ENCODE data around the gene PDCD7. TPM values are rescaled to one million over a fixed set of nuclear protein-coding genes. Genes with fewer than 3 reads are reported as not detected.
A peak's percentile ranks its signal among the peaks of the same experiment; 100 is the strongest.

PDCD7 gene
- total RNA-seq, 1 experiment from 2014 or later: 9.5 TPM

- Histone ChIP-seq H3F3A (ENCODE audit: low read length, unreplicated experiment) (no peaks in the 10 kb centered on the region), H3K27ac (ENCODE audit: low read length) (no peak overlapping the region), H3K4me1 (ENCODE audit: insufficient read depth, low read length) (no peaks in the 10 kb centered on the region), H3K9ac (ENCODE audit: low read length) (no peak overlapping the region), H3K9me3 (ENCODE audit: low read length) (no peaks in the 10 kb centered on the region), H3K36me3 (ENCODE audit: low read depth, low read length) (no peaks in the 10 kb centered on the region), H3K4me3 (ENCODE audit: low read length) (no peak overlapping the region), H3K4me2 (ENCODE audit: low read length) (no peak overlapping the region), H3K27me3 (ENCODE audit: low read length) (no peaks in the 10 kb centered on the region), H4K20me1 (ENCODE audit: low read length) (no peaks in the 10 kb centered on the region), H3K9me2 (replicated peaks; ENCODE audit: low read length) (no peaks in the 10 kb centered on the region), H3K79me2 (ENCODE audit: low read length) (no peaks in the 10 kb centered on the region), H2AFZ (ENCODE audit: low read length) (no peak overlapping the region)
- DNase-seq: peak; percentile 55
- ChIA-PET CTCF (no interaction called here), POLR2A (ENCODE audit: unreplicated experiment) (no interaction called here)
- peak; percentile 80 for ATAC-seq
- intact Hi-C loops (cut with micrococcal nuclease): loop anchor here (1.0 to 2.0 kb wide), 2 partner anchors 31 to 53 kb away; no protein-coding TSS in a partner anchor
- BruUV-seq (replicated peaks): no TSS peak
- TF ChIP-seq, protein P1, sequence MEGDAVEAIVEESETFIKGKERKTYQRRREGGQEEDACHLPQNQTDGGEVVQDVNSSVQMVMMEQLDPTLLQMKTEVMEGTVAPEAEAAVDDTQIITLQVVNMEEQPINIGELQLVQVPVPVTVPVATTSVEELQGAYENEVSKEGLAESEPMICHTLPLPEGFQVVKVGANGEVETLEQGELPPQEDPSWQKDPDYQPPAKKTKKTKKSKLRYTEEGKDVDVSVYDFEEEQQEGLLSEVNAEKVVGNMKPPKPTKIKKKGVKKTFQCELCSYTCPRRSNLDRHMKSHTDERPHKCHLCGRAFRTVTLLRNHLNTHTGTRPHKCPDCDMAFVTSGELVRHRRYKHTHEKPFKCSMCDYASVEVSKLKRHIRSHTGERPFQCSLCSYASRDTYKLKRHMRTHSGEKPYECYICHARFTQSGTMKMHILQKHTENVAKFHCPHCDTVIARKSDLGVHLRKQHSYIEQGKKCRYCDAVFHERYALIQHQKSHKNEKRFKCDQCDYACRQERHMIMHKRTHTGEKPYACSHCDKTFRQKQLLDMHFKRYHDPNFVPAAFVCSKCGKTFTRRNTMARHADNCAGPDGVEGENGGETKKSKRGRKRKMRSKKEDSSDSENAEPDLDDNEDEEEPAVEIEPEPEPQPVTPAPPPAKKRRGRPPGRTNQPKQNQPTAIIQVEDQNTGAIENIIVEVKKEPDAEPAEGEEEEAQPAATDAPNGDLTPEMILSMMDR (conservative IDR thresholded peaks at IDR 0.05; ENCODE audit: low read depth, low read length): peak; percentile 62
- no peak for TF ChIP-seq EZH2 (IDR thresholded peaks at IDR 0.05; ENCODE audit: low read length, unreplicated experiment)
These were observed 47.5 kb downstream of the PDCD7 start for GRCh38 chr15:65085990-65086679.

GRCh38 chr15:65085207-65085753 is 48.3 kb downstream of the PDCD7 start:
- Histone ChIP-seq H3K36me3 (ENCODE audit: low read depth, low read length) (no peaks in the 10 kb centered on the region), H3K27me3 (ENCODE audit: low read length) (no peaks in the 10 kb centered on the region), H3K27ac (ENCODE audit: low read length) (no peak overlapping the region), H3K9ac (ENCODE audit: low read length) (no peak overlapping the region), H4K20me1 (ENCODE audit: low read length) (no peaks in the 10 kb centered on the region), H3F3A (ENCODE audit: low read length, unreplicated experiment) (no peaks in the 10 kb centered on the region), H3K4me2 (ENCODE audit: low read length) (no peak overlapping the region), H3K9me3 (ENCODE audit: low read length) (no peaks in the 10 kb centered on the region), H3K79me2 (ENCODE audit: low read length) (no peaks in the 10 kb centered on the region), H3K9me2 (replicated peaks; ENCODE audit: low read length) (no peaks in the 10 kb centered on the region), H2AFZ (ENCODE audit: low read length) (no peak overlapping the region), H3K4me1 (ENCODE audit: insufficient read depth, low read length) (no peaks in the 10 kb centered on the region), H3K4me3 (ENCODE audit: low read length) (no peak overlapping the region)
- ChIA-PET CTCF (no interaction called here), POLR2A (ENCODE audit: unreplicated experiment) (no interaction called here)
- DNase-seq: no peak
- TF ChIP-seq, protein P1 (conservative IDR thresholded peaks at IDR 0.05; ENCODE audit: low read depth, low read length): no peak
- no peak for TF ChIP-seq EZH2 (IDR thresholded peaks at IDR 0.05; ENCODE audit: low read length, unreplicated experiment)
- TF ChIP-seq EZH2phosphoT487 (IDR thresholded peaks at IDR 0.05; ENCODE audit: borderline replicate concordance, low read length): no peak
- BruUV-seq (replicated peaks): no TSS peak
- intact Hi-C loops (cut with micrococcal nuclease): no loop called here
- ATAC-seq: no peak

DNA sequence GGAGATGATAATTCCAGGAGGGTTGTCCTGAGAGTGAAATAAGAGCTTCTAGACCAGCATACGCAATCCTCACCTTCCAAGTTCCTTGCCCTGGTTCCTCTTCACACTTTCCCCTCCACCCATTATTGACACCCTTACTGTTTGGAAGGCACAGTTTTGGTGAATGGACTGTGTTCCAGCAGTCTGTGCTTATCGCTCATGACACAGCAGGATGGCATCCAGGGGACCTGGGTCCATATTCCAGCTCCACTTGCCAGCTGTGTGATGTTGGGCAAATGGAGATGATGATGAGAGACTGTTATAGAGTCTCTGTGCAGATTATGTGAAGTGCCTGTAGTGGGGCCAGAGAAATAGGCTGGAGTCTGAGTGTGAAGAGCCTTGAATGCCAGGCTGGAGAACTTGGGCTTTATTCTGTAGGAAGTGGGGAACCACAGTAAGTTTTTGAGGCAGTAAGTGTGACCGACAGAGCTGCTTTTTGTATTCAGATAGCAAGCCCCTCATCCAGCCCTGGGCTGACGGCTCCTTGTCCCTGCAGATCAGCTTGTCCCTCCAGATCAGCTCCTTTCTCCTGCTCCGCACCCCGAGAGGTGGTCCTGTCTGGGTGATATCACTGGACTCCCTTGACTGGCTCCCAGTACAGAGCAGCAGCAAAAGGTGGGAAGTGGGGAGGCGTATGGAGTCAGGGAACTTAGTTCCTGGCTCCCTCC is 49.0 kb downstream of the PDCD7 start:
- ChIA-PET POLR2A (ENCODE audit: unreplicated experiment) (no interaction called here), CTCF (no interaction called here)
- H3K27me3 ChIP-seq (ENCODE audit: low read length): no peaks in the 10 kb centered on the region
- no peak overlapping the region for H3K4me2 ChIP-seq (ENCODE audit: low read length)
- no peak for TF ChIP-seq EZH2 (IDR thresholded peaks at IDR 0.05; ENCODE audit: low read length, unreplicated experiment)
- TF ChIP-seq EZH2phosphoT487 (IDR thresholded peaks at IDR 0.05; ENCODE audit: borderline replicate concordance, low read length): no peak
- TF ChIP-seq, protein P1 (conservative IDR thresholded peaks at IDR 0.05; ENCODE audit: low read depth, low read length): no peak
- no TSS peak for BruUV-seq (replicated peaks)
- no peak overlapping the region for H2AFZ ChIP-seq (ENCODE audit: low read length)
- H3K9me2 ChIP-seq (replicated peaks; ENCODE audit: low read length): no peaks in the 10 kb centered on the region
- no peak for ATAC-seq
- intact Hi-C loops (cut with micrococcal nuclease): no loop called here
- H3K9ac ChIP-seq (ENCODE audit: low read length): no peak overlapping the region
- no peaks in the 10 kb centered on the region for H3K9me3 ChIP-seq (ENCODE audit: low read length)
- no peak overlapping the region for H3K27ac ChIP-seq (ENCODE audit: low read length)
- H4K20me1 ChIP-seq (ENCODE audit: low read length): no peaks in the 10 kb centered on the region
- H3K79me2 ChIP-seq (ENCODE audit: low read length): no peaks in the 10 kb centered on the region
- no peaks in the 10 kb centered on the region for H3K36me3 ChIP-seq (ENCODE audit: low read depth, low read length)
- no peak for DNase-seq
- no peaks in the 10 kb centered on the region for H3F3A ChIP-seq (ENCODE audit: low read length, unreplicated experiment)
- no peaks in the 10 kb centered on the region for H3K4me1 ChIP-seq (ENCODE audit: insufficient read depth, low read length)
- no peak overlapping the region for H3K4me3 ChIP-seq (ENCODE audit: low read length)
